Astrocyte (in vitro differentiated cells and primary cell): ENCODE data around the gene TENM3. TPM values are rescaled to one million over a fixed set of nuclear protein-coding genes. Genes with fewer than 3 reads are reported as not detected.

Source experiments
- DNase-seq: peaks from one replicate; pipeline ENCODE4 v3.0.0-alpha.2; 2010; ENCODE audit warnings: low read depth
- FAIRE-seq: peaks from 2 replicates; lab custom pipeline; 2011; peaks lifted over from hg19 to GRCh38; lab: Jason Lieb, UNC
- H2AFZ ChIP-seq: 2 replicates; pipeline ENCODE4 v1.6.0; 2012; ENCODE audit warnings: low read depth, low read length, inconsistent platforms
- H3K27ac ChIP-seq: 2 replicates; pipeline ENCODE4 v1.5.1; 2011; ENCODE audit warnings: low read depth, low read length, inconsistent platforms
- H3K27me3 ChIP-seq: 2 replicates; pipeline ENCODE4 v1.6.0; 2011; ENCODE audit warnings: low read length, inconsistent platforms; ENCODE audit not compliant: insufficient read depth
- H3K36me3 ChIP-seq: 2 replicates; pipeline ENCODE4 v1.5.1; 2011; ENCODE audit warnings: low read length, inconsistent platforms; ENCODE audit not compliant: insufficient read depth
- H3K4me1 ChIP-seq: 2 replicates; pipeline ENCODE4 v1.5.1; 2011; ENCODE audit warnings: low read length, inconsistent platforms; ENCODE audit not compliant: insufficient read depth
- H3K4me2 ChIP-seq: 2 replicates; pipeline ENCODE4 v1.6.0; 2012; ENCODE audit warnings: low read length, inconsistent platforms
- H3K4me3 ChIP-seq: 2 replicates; pipeline ENCODE4 v1.5.1; 2011; ENCODE audit warnings: low read depth, mild to moderate bottlenecking, low read length, inconsistent platforms; ENCODE audit not compliant: insufficient read depth
- H3K79me2 ChIP-seq: 2 replicates; pipeline ENCODE4 v1.6.0; 2012; ENCODE audit warnings: mild to moderate bottlenecking, low read length, inconsistent platforms; ENCODE audit not compliant: insufficient read depth
- H3K9ac ChIP-seq: 2 replicates; pipeline ENCODE4 v1.6.0; 2012; ENCODE audit warnings: mild to moderate bottlenecking, low read length, inconsistent platforms
- H3K9me3 ChIP-seq: 2 replicates; pipeline ENCODE4 v1.5.1; 2012; ENCODE audit warnings: low read depth, mild to moderate bottlenecking, low read length, inconsistent platforms; ENCODE audit not compliant: insufficient read depth
- H4K20me1 ChIP-seq: 2 replicates; pipeline ENCODE4 v1.6.0; 2012; ENCODE audit warnings: low read length, inconsistent platforms; ENCODE audit not compliant: insufficient read depth
- H3K27ac Mint-ChIP-seq: one replicate; pipeline ENCODE4 v1.8.0; 2021; ENCODE audit warnings: mild to moderate bottlenecking, mixed read lengths; ENCODE audit not compliant: unreplicated experiment
- H3K27me3 Mint-ChIP-seq: one replicate; pipeline ENCODE4 v1.8.0; 2021; ENCODE audit warnings: low read depth, mixed read lengths; ENCODE audit not compliant: unreplicated experiment
- H3K36me3 Mint-ChIP-seq: one replicate; pipeline ENCODE4 v1.8.0; 2021; ENCODE audit warnings: low read depth, mixed read lengths; ENCODE audit not compliant: unreplicated experiment
- H3K4me1 Mint-ChIP-seq: one replicate; pipeline ENCODE4 v1.8.0; 2021; ENCODE audit warnings: low read depth, mixed read lengths; ENCODE audit not compliant: unreplicated experiment
- H3K4me3 Mint-ChIP-seq: one replicate; pipeline ENCODE4 v1.8.0; 2021; ENCODE audit warnings: mild to moderate bottlenecking, moderate library complexity, mixed read lengths; ENCODE audit not compliant: unreplicated experiment
- H3K9me3 Mint-ChIP-seq: one replicate; pipeline ENCODE4 v1.8.0; 2021; ENCODE audit warnings: mild to moderate bottlenecking, mixed read lengths; ENCODE audit not compliant: unreplicated experiment
- EZH2 ChIP-seq: IDR thresholded peaks from 2 replicates; pipeline ENCODE4 v1.6.1; 2012; ENCODE audit warnings: mild to moderate bottlenecking, low read length, inconsistent platforms; ENCODE audit not compliant: insufficient read depth
- total RNA-seq: library from RNA; stranded (reverse); gene quantifications from 2 replicates; pipeline ENCODE4 v1.2.1, GENCODE V29; 2021
- TF ChIP-seq, protein P1 (sequence below): IDR thresholded peaks from 2 replicates; pipeline ENCODE4 v1.5.1; 2011; ENCODE audit warnings: low read depth, mild to moderate bottlenecking, inconsistent platforms, low read length, moderate library complexity; ENCODE audit not compliant: insufficient read depth

The TENM3 gene
- total RNA-seq, 1 donor from 2014 or later: 127 TPM

DNA sequence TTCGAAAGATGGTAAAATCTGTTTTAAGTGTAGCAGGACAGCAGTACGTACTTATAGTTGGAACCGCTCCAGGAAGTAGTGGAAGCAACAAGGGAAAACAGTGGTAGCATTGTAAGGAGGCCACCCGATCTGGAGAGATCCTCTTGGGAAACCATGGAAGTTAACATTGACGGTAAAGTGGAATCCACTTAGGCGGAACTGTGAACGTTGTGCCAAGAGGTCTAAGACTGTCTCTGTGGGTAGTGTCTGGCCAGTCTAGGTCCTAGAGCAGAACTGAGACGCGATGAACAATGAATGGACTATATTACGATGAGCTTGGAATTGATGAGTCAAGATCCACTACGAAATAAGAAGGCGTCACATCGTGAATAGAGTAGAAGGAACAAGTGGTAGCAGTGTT, 124.0 kb downstream of the TENM3 start:
- H3K27ac ChIP-seq: no peak overlapping the region
- H3K4me1 ChIP-seq: peaks cover 7% of the 10 kb centered on the region
- no peak overlapping the region for H3K4me3 ChIP-seq
- H3K27me3 ChIP-seq: no peaks in the 10 kb centered on the region
- H2AFZ ChIP-seq: no peak overlapping the region
- no peak overlapping the region for H3K4me2 ChIP-seq
- peaks cover 29% of the 10 kb centered on the region for H3K4me1 Mint-ChIP-seq
- no peaks in the 10 kb centered on the region for H3K36me3 ChIP-seq
- H3K79me2 ChIP-seq: no peaks in the 10 kb centered on the region
- H3K9me3 Mint-ChIP-seq: no peaks in the 10 kb centered on the region
- H3K4me3 Mint-ChIP-seq: no peak overlapping the region
- H3K9me3 ChIP-seq: no peaks in the 10 kb centered on the region
- DNase-seq (peak; percentile 18), FAIRE-seq (no peak)
- H4K20me1 ChIP-seq: no peaks in the 10 kb centered on the region
- no peak overlapping the region for H3K27ac Mint-ChIP-seq
- H3K9ac ChIP-seq: no peak overlapping the region
- no peaks in the 10 kb centered on the region for H3K27me3 Mint-ChIP-seq
- peaks cover 7% of the 10 kb centered on the region for H3K36me3 Mint-ChIP-seq
- TF ChIP-seq, protein P1, sequence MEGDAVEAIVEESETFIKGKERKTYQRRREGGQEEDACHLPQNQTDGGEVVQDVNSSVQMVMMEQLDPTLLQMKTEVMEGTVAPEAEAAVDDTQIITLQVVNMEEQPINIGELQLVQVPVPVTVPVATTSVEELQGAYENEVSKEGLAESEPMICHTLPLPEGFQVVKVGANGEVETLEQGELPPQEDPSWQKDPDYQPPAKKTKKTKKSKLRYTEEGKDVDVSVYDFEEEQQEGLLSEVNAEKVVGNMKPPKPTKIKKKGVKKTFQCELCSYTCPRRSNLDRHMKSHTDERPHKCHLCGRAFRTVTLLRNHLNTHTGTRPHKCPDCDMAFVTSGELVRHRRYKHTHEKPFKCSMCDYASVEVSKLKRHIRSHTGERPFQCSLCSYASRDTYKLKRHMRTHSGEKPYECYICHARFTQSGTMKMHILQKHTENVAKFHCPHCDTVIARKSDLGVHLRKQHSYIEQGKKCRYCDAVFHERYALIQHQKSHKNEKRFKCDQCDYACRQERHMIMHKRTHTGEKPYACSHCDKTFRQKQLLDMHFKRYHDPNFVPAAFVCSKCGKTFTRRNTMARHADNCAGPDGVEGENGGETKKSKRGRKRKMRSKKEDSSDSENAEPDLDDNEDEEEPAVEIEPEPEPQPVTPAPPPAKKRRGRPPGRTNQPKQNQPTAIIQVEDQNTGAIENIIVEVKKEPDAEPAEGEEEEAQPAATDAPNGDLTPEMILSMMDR: no peak

DNA sequence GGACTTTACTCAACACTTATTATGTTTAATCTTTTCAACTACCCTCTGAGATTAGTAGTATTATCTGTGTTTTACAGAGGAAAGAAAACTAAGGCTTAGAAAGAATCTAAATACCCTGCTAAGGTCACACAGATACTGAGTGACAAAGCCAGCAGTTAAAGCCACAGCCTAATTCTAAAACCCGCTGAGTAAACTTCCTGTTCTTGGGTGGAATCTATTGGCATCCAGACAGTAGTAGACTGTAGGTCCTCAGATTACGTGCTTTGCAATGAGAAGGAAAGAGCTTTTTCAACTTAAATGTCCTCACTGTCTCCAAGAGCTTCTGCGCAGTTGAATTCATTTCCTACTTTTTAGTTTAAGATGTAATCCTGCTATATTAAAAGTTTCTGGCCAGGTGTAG, 126.0 kb downstream of the TENM3 start:
- H3K4me2 ChIP-seq: peak overlapping the region; percentile 23
- H3K9ac ChIP-seq: no peak overlapping the region
- no peaks in the 10 kb centered on the region for H3K9me3 Mint-ChIP-seq
- H3K27ac Mint-ChIP-seq: no peak overlapping the region
- no peaks in the 10 kb centered on the region for H4K20me1 ChIP-seq
- H3K27ac ChIP-seq: no peak overlapping the region
- no peaks in the 10 kb centered on the region for H3K27me3 ChIP-seq
- no peak overlapping the region for H2AFZ ChIP-seq
- H3K4me3 Mint-ChIP-seq: no peak overlapping the region
- H3K27me3 Mint-ChIP-seq: no peaks in the 10 kb centered on the region
- H3K36me3 Mint-ChIP-seq: peaks cover 10% of the 10 kb centered on the region
- peak; percentile 68 for DNase-seq
- no peaks in the 10 kb centered on the region for H3K79me2 ChIP-seq
- no peaks in the 10 kb centered on the region for H3K36me3 ChIP-seq
- H3K9me3 ChIP-seq: no peaks in the 10 kb centered on the region
- no peak for TF ChIP-seq EZH2
- peak; percentile 84 for FAIRE-seq
- peaks cover 29% of the 10 kb centered on the region for H3K4me1 Mint-ChIP-seq
- H3K4me1 ChIP-seq: peaks cover 7% of the 10 kb centered on the region
- no peak overlapping the region for H3K4me3 ChIP-seq

DNA sequence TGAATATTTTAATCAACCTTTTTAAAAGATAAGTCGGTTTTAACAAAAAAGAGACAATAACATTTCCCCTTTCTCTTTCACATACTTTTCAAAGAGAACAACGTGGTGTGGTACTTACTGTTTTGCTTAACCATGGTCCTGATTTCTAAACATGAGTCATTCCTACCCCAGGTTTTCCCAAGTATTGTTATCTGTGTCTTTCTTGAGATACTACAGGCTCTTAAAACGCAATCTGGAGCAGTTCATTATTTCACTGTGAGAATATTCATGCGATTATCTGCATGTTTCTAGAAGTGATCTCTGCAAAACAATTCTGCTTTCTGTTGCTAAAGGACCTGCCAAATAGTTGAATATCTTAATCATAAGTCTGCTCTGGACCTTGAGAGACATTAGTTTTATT, 127.3 kb downstream of the TENM3 start:
- FAIRE-seq (peak; percentile 78), DNase-seq (peak; percentile 68)
- H3K4me3 Mint-ChIP-seq: no peak overlapping the region
- Histone ChIP-seq H3K27ac (no peak overlapping the region), H3K27me3 (no peaks in the 10 kb centered on the region), H3K36me3 (no peaks in the 10 kb centered on the region), H3K79me2 (no peaks in the 10 kb centered on the region), H4K20me1 (no peaks in the 10 kb centered on the region), H3K9me3 (no peaks in the 10 kb centered on the region), H3K4me3 (no peak overlapping the region), H3K9ac (no peak overlapping the region), H2AFZ (no peak overlapping the region), H3K4me2 (no peak overlapping the region), H3K4me1 (peaks cover 7% of the 10 kb centered on the region)
- TF ChIP-seq, protein P1: no peak
- no peak for TF ChIP-seq EZH2
- H3K27me3 Mint-ChIP-seq: no peaks in the 10 kb centered on the region
- peaks cover 10% of the 10 kb centered on the region for H3K36me3 Mint-ChIP-seq
- peaks cover 29% of the 10 kb centered on the region for H3K4me1 Mint-ChIP-seq
- H3K27ac Mint-ChIP-seq: no peak overlapping the region
- no peaks in the 10 kb centered on the region for H3K9me3 Mint-ChIP-seq
